Ishikawa (cell line): ENCODE measurements around the gene NRG2.

Experiments
- CEBPB ChIP-seq: IDR thresholded peaks from 2 replicates; pipeline ENCODE4 v1.6.1; 2012
- CREB1 ChIP-seq: IDR thresholded peaks from 2 replicates; pipeline ENCODE4 v1.6.1; 2012; ENCODE audit warnings: low read depth
- EGR1 ChIP-seq: IDR thresholded peaks from 2 replicates; pipeline ENCODE4 v1.6.1; 2012
- EP300 ChIP-seq: IDR thresholded peaks from 2 replicates; pipeline ENCODE4 v1.6.1; 2012; ENCODE audit warnings: borderline replicate concordance
- FOXM1 ChIP-seq: IDR thresholded peaks from 2 replicates; pipeline ENCODE4 v1.6.1; 2012; ENCODE audit warnings: low read depth, borderline replicate concordance
- NFIC ChIP-seq: IDR thresholded peaks from 2 replicates; pipeline ENCODE4 v1.6.1; 2012
- RAD21 ChIP-seq: IDR thresholded peaks from 2 replicates; pipeline ENCODE4 v1.6.1; 2012; ENCODE audit warnings: low read depth
- TAF1 ChIP-seq: IDR thresholded peaks from 2 replicates; pipeline ENCODE4 v1.6.1; 2012; ENCODE audit warnings: low read depth, mild to moderate bottlenecking
- TCF12 ChIP-seq: IDR thresholded peaks from 2 replicates; pipeline ENCODE4 v1.6.1; 2012; ENCODE audit warnings: low read depth
- TEAD4 ChIP-seq: IDR thresholded peaks from 2 replicates; pipeline ENCODE4 v1.6.1; 2012
- USF1 ChIP-seq: IDR thresholded peaks from 2 replicates; pipeline ENCODE4 v1.6.1; 2012
- ZBTB7A ChIP-seq: IDR thresholded peaks from 2 replicates; pipeline ENCODE4 v1.6.1; 2012; ENCODE audit warnings: low read depth
- TF ChIP-seq, protein P1 (sequence below): IDR thresholded peaks from 2 replicates; pipeline ENCODE4 v1.6.1; 2012; ENCODE audit warnings: low read depth, mild to moderate bottlenecking
- TF ChIP-seq, protein P2 (sequence below): IDR thresholded peaks from 2 replicates; pipeline ENCODE4 v1.6.1; 2012

DNA sequence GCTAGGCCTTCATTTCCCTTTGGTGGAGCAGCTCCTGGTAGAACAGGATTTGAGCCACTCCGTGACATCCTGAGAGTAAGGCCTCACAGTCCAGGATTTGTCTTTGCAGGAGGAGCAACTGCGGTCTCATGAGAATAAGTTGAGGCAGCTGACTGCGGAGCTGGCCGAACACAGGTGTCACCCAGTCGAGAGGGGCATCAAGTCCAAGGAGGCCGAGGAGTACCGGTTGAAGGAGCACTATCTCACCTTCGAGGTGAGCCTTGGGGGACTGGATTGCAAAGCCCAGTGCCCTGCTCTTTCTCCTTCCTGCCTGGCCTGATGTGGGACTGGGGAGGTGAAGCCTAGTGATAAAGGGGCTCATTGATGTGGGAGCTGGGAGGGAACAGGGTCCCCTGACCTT is 203.2 kb downstream of the NRG2 start:
- TF ChIP-seq RAD21 (no peak), CEBPB (no peak), NFIC (no peak), TAF1 (no peak), USF1 (no peak), CREB1 (no peak), EP300 (no peak), EGR1 (no peak), FOXM1 (no peak), TEAD4 (no peak), ZBTB7A (no peak), TCF12 (no peak)
- TF ChIP-seq, protein P1, sequence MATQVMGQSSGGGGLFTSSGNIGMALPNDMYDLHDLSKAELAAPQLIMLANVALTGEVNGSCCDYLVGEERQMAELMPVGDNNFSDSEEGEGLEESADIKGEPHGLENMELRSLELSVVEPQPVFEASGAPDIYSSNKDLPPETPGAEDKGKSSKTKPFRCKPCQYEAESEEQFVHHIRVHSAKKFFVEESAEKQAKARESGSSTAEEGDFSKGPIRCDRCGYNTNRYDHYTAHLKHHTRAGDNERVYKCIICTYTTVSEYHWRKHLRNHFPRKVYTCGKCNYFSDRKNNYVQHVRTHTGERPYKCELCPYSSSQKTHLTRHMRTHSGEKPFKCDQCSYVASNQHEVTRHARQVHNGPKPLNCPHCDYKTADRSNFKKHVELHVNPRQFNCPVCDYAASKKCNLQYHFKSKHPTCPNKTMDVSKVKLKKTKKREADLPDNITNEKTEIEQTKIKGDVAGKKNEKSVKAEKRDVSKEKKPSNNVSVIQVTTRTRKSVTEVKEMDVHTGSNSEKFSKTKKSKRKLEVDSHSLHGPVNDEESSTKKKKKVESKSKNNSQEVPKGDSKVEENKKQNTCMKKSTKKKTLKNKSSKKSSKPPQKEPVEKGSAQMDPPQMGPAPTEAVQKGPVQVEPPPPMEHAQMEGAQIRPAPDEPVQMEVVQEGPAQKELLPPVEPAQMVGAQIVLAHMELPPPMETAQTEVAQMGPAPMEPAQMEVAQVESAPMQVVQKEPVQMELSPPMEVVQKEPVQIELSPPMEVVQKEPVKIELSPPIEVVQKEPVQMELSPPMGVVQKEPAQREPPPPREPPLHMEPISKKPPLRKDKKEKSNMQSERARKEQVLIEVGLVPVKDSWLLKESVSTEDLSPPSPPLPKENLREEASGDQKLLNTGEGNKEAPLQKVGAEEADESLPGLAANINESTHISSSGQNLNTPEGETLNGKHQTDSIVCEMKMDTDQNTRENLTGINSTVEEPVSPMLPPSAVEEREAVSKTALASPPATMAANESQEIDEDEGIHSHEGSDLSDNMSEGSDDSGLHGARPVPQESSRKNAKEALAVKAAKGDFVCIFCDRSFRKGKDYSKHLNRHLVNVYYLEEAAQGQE = no peak
- TF ChIP-seq, protein P2, sequence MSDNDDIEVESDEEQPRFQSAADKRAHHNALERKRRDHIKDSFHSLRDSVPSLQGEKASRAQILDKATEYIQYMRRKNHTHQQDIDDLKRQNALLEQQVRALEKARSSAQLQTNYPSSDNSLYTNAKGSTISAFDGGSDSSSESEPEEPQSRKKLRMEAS = no peak
